ENCODE measurements around the gene CSPG4.
"Not testable (repeated sequence)": the region's sequence is repeated elsewhere in the genome, so short reads cannot be mapped to it uniquely, and the experiment has no call there.

Gene CSPG4, protein sequence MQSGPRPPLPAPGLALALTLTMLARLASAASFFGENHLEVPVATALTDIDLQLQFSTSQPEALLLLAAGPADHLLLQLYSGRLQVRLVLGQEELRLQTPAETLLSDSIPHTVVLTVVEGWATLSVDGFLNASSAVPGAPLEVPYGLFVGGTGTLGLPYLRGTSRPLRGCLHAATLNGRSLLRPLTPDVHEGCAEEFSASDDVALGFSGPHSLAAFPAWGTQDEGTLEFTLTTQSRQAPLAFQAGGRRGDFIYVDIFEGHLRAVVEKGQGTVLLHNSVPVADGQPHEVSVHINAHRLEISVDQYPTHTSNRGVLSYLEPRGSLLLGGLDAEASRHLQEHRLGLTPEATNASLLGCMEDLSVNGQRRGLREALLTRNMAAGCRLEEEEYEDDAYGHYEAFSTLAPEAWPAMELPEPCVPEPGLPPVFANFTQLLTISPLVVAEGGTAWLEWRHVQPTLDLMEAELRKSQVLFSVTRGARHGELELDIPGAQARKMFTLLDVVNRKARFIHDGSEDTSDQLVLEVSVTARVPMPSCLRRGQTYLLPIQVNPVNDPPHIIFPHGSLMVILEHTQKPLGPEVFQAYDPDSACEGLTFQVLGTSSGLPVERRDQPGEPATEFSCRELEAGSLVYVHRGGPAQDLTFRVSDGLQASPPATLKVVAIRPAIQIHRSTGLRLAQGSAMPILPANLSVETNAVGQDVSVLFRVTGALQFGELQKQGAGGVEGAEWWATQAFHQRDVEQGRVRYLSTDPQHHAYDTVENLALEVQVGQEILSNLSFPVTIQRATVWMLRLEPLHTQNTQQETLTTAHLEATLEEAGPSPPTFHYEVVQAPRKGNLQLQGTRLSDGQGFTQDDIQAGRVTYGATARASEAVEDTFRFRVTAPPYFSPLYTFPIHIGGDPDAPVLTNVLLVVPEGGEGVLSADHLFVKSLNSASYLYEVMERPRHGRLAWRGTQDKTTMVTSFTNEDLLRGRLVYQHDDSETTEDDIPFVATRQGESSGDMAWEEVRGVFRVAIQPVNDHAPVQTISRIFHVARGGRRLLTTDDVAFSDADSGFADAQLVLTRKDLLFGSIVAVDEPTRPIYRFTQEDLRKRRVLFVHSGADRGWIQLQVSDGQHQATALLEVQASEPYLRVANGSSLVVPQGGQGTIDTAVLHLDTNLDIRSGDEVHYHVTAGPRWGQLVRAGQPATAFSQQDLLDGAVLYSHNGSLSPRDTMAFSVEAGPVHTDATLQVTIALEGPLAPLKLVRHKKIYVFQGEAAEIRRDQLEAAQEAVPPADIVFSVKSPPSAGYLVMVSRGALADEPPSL (N-terminal part only)

DNA sequence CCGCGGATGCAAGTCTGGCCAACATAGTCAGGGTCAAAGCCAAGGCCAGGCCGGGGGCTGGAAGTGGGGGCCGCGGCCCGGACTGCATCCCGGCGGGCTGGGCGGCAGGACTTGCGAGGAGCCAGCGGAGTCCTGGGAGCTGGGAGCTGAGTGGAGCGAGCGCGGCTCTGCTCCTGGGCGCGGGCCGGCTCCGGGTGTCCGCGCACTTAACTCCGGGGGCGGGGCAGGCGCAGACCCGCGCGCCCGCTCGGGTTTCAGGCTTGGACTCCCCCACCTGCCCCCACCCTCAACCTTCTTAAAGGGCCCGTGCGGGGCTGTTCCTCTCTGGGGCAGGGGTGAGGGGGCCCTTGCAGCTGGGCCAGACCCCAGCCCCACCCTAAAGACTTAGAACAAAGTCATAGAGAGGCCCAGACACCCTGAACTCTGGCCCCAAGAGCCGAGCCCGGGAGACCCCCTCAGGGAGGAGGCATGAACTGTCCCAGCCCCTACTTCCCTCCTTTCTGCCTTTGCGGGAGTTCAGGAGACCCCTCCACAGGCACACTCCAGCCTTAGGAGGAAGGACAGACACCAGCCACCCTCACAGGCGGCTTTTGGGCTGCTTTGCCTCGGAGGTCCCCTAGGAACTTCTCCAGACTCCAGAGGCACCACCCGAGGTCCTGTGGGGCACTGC lies at the start of gene CSPG4:
Gene CSPG4 (minus strand): TSS at position 181 of the 670 bp plus-strand sequence. CDS start 93 bp downstream, at position 88.
- peak; percentile 27 for DNase-seq

- DNase-seq, result not testable (repeated sequence)
Observed at GRCh38 chr15:75762357-75762718, 49.7 kb upstream of the CSPG4 start.

DNA sequence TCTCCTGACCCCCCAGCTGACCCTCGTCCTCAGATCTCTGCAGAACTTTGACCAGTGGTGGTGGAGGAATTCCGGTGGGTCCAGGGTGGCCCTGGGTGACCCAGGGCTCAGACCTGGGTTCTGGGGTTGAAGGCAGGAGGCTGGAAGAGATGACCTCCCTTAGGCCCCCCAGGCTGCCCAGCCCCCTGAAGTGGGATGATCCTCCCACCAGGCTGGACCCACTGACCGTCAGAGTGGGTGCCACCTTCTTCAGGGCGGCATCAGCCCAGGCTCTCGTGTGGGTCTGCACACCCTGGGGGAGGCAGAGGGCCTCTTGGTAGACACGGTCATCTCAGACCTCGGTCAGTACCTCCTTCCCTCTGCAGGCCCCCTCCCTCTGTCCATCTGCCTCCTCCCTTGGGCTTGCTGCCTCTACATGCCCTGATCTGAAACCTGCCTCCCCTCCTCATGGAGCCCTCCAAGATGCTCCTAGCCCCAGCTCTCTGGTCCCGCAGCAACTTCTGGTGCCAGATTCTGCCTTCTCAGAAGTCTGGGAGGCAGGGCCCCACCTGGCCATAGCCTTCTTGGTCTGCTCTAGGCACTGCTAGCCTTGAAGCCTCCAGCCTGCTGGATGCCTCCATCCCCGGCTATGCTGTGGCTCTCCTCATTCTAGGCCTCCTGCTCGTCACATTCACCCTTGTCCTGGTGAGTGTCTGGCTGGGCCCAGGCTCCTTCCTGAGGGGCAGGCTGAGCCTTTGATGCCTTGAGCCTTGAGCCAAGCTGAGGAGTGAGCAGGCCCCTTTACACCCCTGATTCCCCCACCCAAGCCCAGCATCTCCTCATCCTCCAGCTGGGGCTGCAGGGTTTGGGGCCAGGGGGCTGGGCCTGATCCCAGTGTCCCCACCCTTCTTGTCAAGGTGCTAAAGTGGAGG lies 49.1 kb upstream of the CSPG4 start:
- DNase-seq, result no peak

- no peak for DNase-seq
Observed at GRCh38 chr15:75760704-75761435, 48.2 kb upstream of the CSPG4 start.

- DNase-seq, result not testable (repeated sequence)
Observed at GRCh38 chr15:75760131-75760520, 47.5 kb upstream of the CSPG4 start.

GRCh38 chr15:75759416-75760130 lies 46.9 kb upstream of the CSPG4 start:
- no peak for DNase-seq

DNA sequence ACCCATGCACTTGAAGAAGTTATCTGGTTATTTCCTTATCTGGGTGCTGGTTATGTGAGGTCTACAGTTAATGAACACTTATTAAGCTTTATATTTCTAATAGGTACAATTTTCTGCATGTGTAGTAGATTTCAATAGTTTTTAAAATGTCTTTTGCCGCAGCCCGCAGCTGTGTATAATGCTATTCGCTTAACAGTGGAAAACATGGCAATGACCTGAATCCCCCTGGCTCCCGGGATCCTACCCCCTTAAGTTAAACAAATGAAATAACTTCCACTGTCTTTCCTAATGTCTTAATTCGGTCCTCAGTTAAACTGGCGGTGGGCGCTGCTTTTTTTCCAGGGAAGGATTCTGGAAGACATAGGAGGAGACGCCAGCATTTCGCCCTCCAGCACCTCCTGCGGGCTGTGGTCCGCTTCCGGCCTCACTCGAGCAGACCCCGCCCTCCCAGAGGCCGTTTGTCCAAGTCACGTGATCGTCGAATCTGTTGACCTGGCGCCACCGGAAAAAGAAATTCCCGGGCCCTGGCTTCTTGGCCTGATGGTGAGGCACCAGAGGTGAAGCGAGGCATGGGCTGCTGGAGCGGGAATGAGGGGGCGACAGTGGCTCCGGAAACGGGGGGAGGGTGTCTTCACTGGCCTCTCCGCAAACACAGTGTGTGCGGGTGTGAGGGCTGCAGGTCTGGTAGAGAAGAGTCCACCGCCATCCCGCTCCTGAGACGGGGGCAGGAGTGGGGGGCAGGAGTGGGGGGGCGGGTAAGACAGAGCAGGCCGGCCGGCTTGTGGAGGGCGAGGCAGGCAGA lies 45.6 kb upstream of the CSPG4 start:
- DNase-seq, result peak; percentile 88

GRCh38 chr15:75754871-75755270 lies 42.2 kb upstream of the CSPG4 start:
- DNase-seq, result not testable (repeated sequence)

- DNase-seq, result no peak
Observed at GRCh38 chr15:75753145-75753544, 40.5 kb upstream of the CSPG4 start.

DNA sequence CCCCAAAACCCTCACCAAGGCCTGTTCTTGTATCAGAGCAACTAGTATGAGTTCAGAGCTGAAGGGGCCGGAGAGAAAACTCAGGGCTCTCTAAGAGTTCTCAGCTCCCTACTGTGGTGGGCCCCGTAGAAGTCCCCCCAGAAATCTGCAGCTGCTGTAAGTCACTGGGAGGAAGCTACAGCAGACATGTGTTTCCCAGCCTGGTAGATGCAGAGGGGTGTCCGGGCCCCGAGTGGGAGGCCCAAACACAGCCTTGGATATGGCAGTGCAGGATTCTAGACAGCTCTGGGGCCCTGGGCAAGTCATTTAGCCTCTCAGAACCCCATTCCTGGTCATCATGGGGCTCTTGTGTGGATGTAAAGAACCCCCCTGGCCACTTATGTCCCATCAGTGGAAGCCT lies 39.2 kb upstream of the CSPG4 start:
- no peak for DNase-seq

DNA sequence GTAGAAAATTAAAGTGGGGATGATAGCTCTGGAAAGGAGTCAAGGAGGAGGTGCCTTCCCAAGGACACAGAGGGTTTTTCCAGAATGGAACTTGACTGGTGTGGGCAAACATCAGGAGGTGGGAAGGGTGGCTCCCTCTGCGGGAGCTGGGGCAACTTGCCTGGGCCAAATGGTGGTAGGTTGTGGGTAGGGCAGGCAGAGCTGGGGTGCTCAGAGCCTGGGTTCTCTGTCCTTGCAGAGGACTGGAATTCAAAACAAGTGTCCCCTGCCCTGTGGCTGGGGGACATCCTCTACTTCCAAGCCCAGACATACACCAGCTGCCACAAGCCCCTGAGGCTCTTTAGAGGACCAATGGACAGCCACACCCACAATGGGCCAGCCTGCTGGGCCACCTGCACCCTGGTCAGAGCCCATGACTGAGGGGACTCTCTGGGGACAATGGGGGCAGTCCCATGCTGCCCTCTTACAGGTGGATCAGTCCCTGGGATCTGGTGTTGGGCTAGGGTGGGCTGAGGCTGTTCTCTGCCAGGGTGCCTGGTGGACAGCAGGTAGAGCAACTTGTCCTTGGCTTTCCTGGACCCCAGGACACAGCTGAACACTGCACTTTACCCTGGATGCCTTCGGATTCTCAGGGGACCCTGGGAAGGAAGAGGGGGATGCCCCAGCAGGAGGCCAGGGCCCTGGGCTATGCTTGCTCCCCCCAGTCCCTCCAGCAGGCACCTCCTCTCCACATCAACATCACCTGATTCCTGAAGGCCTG lies 38.6 kb upstream of the CSPG4 start:
- DNase-seq, result peak; percentile 27

GRCh38 chr15:75750261-75751050 lies 37.8 kb upstream of the CSPG4 start:
- DNase-seq, result peak; percentile 17

GRCh38 chr15:75749820-75750219 lies 37.2 kb upstream of the CSPG4 start:
- DNase-seq, result no peak

GRCh38 chr15:75748882-75749281 lies 36.2 kb upstream of the CSPG4 start:
- DNase-seq, result not testable (repeated sequence)

GRCh38 chr15:75747121-75747520 lies 34.5 kb upstream of the CSPG4 start:
- DNase-seq, result not testable (repeated sequence)

DNA sequence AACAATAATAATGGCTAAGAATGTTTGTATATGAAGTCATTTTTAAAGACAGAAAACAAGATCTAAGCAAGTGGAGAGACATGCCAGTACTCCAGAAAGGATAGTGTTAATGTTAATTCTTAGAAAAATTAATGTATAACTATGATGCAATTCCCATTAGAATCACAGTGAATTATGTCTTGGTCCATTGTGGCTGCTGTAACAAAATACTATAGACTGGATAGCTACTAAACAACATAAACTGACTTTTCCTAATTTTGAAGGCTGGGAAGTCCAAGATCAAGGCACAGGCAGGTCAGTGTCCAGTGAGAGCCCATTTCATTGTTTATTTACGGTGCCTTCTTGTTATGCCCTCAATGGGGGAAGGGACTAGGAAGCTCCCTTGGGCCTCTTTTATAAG lies 32.7 kb upstream of the CSPG4 start:
- DNase-seq, result no peak

DNA sequence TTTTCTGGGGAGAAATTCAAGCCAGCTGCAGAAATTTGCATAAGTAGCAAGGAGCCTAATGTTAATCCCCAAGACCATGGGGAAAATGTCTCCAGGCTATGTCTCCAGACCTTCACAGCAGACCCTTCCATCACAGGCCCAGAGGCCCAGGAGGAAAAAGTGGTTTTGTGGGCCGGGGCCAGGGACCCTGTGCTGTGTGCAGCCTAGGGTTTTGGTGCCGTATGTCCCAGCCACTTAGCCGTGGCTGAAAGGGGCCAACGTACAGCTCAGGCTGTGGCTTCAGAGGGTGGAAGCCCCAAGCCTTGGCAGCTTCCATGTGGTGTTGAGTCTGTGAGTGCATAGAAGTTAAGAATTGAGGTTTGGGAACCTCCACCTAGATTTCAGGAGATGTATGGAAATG lies 29.7 kb upstream of the CSPG4 start:
- DNase-seq, result not testable (repeated sequence)
